ENCODE data around the gene MYL2.

DNA sequence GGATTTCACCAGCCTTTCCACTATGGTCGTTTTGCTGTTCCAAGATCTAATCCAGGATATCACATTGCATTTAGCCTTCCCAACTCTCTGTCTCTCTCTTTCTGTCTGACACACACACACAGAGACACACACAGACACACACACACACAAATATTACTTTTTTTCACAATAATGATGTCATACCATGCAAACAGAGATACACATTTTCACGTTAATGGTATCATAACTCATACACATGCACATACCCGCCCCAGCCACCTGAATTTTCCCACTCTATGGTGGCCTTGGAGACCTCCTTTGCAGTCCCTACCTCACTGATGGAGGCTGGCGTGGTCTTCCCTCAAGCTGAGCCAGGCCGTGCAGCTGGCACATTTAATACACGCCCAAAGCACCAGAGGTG, 7.2 kb upstream of the MYL2 start:
- TF ChIP-seq CTCF (IDR thresholded peaks at IDR 0.05; ENCODE audit: insufficient read depth, low read depth, low read length): no peak
- TF ChIP-seq EZH2 (IDR thresholded peaks at IDR 0.05; ENCODE audit: insufficient read depth, low read length): no peak
